Activated CD4-positive, alpha-beta T cell treated with anti-CD3 and anti-CD28 coated beads, Interleukin-2, Interleukin-6, amounts not matched to agents 100 ng/mL and 50 ng/mL, durations not matched to agents 16 hours and 8 hours (primary cell): Measurements from ENCODE around the gene CLNK.
A peak's percentile ranks its signal among the peaks of the same experiment; 100 is the strongest.
"Not testable (repeated sequence)": the region's sequence is repeated elsewhere in the genome, so short reads cannot be mapped to it uniquely, and the experiment has no call there.

ENCODE experiments used
- DNase-seq: peaks from one replicate; pipeline ENCODE4 v3.0.0-alpha.2; 2020

Gene CLNK

GRCh38 chr4:10574553-10574952, 110.0 kb downstream of the CLNK start:
- not testable (repeated sequence) for DNase-seq

DNA sequence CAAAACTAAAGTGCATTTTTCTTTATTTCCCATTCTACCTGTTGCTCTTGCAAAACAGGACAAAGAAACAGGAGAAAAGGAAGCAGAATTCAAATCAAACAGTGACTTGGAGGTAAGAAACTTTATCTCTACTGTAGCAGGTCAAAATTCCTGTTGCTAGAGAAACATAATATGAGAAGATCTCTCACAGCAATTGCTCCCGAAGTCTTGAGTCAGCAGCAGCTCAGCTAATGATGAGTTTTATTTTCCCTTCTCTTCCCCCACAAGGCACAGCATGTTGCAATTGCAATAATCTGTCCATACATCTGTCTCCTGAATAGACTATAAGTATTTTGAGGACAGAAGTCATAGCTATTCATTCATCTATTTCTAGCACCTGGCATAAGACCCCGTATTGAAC, 112.7 kb downstream of the CLNK start:
- no peak for DNase-seq

DNA sequence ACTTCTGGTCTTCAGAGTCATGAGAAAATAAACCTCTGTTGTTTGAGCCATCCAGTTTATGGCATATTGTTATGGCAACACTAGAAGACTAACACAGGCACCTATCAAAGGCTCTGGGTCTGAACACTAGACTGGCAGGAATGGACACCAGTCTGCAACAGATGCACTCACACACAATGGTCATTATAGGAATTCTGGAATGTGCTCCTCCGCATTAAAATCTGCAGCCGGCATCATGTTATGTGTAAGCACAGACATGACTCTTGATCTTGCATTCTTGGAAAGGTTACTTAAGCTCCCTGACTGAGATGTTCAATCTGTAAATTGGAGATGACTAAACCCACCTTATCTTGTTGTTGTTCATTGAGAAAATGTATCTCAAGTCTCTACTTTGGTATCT, 115.1 kb downstream of the CLNK start:
- no peak for DNase-seq

- DNase-seq = no peak
These were observed 116.8 kb downstream of the CLNK start for GRCh38 chr4:10567766-10568165.

- no peak for DNase-seq
These were observed 119.3 kb downstream of the CLNK start for GRCh38 chr4:10565166-10565780.

GRCh38 chr4:10554694-10555093, 129.9 kb downstream of the CLNK start:
- peak; percentile 60 for DNase-seq

DNA sequence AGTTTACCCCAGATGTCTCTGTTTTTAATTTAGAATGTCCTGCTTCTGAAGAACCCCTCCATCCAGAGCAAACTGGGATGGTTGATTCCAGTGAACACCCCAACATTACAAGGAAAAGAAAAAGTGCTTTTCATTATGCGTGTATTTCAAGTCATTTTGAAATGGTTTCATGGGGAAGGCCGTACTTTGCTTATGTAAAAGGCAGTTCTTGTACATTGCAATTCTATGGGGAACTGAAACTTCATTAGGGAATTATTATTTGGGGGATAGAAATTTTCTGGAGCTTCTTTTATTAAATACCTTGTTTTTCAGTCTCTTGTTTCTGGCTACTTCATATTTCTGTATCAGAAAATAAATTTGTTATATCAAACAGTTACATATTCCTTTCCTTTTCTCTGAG, 130.4 kb downstream of the CLNK start:
- no peak for DNase-seq

DNA sequence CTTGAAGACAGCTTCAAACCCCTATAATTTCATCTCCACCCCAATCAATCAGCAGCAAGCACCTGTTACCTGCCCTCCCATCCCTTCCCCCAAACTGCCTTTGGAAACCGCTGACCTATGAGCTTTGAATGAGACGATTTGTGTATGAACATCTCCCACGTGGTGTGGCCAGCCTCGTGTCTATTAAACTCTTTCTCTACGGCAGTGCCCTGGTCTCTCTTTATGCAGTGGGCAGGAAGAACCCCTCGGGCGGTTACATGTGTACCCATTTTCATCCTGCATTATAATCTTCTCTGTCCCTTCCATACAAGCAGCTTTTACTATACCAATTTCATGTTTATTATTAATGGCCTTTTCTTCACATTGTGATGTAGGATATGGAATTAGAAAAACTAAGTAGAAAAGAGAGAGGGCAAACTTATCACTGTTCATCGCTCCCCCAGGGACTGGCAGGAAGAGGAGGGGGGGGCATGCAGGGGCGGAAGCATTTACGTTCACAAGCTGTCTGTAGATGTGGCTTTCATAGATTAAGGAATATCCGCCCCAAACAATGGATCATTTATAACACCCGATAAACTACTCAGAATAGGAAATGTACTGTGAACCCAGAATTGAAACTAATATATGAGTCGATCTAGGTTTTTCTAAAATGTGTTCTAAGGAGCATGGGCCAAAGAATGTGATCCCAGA, 131.8 kb downstream of the CLNK start:
- no peak for DNase-seq

DNA sequence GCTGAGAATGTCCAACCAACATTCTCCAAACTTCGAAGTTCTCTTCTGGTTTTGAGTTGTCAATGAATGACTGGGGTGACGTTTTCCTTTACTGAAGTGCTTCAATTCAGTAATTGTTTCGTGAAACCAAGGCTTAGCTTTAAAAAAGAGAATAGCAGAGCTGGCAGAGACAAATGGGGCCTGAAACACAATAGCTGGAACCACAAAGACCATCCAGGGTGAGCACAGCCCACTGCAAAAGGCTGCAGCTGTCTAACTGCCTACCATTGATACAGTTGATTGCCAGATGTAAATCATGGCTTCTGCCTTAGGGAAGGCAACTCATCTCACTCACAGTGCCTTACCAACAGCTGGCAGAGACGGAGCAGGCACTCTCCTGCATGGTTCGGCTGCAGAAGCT, 148.7 kb downstream of the CLNK start:
- DNase-seq = no peak

- DNase-seq = no peak
These were observed 149.7 kb downstream of the CLNK start for GRCh38 chr4:10534820-10535219.

DNA sequence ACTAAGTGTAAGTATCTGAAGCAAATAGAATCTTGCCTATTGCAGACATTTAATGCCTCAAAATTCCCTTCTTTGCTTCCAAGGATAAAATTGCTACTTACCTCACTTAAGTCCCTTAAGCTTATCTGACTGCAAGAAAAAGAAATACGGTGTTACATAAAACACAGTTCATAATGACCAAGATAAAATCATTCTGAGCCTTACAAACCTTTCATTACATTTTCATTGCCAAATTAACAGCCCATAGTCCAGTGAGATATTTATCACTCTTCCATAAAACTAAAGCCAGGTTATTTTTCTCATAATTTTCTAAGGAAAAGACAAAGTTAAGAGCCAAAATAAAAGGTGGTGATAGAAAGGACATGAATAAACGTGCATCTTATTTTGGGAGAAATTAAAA, 152.4 kb downstream of the CLNK start:
- DNase-seq = no peak

DNA sequence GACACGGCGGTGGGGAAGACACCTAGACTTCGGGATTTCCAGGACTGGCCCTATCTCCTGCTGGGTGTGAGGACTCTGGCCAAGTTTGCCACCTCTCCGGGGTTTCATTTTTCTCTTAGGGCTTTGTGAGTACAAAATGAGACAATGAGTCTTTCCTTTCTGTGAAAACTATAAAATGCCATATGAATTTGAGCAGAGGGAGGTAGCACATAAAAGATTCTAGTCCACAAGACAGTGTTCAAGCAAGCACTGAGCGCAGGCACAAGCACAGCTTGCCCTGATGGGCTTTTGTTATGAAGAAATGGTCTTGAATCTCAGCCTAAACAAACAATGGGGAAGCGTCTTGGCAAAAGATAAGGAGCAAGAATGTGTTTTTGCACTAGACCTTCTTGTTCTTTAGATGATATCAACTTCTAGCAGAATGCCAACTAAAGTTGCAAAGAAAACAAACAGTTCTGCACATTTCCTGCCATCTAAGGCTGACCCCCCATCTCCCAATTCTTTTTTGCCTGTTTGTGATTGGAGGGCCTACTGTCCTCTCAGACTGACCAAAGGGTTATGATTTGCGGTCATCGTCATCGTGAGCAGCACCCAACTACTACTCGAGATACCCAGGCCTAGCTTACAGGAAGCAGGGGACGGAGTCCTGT, 154.3 kb downstream of the CLNK start:
- DNase-seq = no peak

GRCh38 chr4:10529291-10530136, 155.1 kb downstream of the CLNK start:
- DNase-seq = no peak

DNA sequence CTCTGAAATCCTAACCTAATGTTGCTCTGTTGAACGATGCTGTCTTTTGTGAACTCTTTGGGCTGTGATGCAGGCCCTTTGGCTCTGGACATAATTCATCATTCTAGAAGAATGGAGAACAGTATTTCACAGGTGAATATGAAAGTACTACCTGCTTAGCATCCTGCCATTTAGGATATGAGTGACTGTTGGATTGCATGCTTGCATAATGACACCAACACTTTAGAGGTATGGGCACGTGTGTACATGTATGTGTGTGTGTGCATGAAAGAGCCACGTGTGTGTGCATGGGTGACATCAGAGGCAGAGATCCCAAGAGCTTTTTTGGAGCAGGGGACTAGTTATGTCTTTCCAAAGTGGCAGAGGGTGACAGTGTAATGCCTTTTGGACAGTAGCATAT, 157.1 kb downstream of the CLNK start:
- no peak for DNase-seq

DNA sequence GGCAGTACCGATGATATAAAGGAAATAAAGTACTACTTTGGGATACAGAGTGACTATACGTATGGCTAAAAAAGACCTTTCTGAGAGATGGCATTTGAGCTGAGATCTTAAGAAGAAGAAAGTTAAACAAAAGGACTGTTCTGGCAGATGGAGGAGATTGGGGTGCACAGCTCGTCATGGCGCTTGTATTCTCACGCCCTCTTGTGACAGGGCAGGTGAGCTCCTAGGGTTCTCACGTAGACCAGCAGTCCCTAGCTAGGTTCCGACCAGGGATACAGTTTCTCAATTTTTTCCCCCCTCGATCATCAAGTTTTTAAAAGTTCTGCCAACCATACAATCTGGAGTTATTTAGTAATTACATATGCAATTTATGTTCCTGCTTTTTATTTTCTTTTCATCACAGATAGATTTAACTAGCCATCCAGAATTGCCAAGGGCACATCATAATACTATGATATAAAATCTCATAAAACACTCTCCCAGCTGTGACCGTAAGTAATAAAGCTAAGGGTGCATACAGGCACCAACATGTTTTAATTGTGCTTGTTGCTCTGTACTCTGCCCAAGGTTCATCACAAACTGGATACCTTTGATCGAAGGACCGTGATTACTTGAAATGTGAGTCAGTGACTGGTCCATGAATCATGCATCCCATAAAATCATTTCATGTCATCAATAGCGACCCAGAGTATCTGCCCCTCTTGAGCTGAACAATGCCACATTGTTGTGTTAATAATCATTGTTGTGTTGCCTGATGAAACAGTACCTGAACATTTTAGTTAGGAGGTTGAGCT, 157.9 kb downstream of the CLNK start:
- DNase-seq = no peak

- no peak for DNase-seq
These were observed 160.3 kb downstream of the CLNK start for GRCh38 chr4:10524196-10524833.

GRCh38 chr4:10521424-10521823, 163.1 kb downstream of the CLNK start:
- DNase-seq = no peak

DNA sequence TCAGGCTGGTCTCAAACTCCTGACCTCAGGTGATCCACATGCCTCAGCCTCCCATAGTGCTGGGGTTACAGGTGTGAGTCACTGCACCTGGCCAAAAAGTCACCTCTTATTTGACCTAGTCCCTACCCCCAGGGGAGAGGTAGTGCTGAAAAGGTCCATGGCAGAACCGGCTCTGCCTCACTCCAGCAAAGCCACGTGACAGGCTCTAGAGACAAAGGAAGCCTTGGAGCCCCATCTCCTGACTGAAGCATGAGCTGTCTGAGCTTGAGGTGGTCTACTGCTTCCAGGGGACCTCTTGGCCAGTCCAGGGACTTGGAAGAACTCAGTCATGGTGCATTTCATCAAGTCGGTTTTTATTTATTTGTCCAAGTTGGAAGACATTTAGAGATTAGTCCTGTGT, 174.8 kb downstream of the CLNK start:
- no peak for DNase-seq

DNA sequence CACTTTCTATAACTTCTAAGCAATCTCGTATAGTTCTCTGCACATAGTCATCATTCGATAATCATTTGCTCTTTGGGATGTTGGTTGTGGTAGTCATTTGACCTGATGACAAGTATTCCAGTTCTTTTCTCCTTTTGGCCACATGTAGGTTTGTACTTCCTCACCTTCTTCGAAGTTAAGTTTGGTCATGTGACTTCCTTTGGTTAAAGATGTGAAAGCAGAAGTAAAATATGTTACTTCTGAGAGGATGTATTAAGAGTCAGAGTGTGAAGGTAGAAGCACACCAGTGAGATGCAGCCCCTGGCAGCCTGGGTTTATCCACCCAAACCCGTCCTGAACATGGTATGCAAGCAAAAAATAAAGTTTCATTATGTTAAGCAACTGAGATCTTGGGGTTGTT, 178.5 kb downstream of the CLNK start:
- no peak for DNase-seq

DNA sequence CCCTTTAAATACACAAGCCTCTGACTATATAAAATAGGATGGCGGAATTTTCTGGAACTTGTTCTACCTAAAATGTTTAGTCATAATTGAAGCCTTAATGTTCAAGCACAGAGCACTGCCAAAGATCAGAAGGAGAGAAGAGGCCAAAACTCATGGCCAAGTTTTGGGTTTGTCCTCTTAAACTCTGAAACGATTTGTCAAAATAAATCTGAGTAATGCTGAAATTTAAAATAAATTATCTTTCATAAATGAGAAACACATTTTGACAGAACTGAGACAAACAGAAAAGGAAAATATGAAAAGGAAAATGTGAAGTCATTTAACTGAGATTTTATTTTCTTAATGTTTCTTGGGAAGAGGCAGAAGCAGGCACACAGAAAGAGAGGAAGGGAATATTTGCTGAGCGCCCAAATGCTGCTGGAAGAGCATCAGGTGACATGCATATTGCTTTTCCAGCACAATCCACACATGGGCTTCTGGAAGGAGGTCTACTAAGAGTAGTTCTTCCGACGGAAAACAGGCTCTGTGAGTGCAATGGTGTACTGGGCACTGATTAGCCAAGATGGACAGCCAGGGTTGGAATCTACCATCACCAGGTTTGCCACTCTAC, 179.9 kb downstream of the CLNK start:
- DNase-seq = no peak

- no peak for DNase-seq
These were observed 181.9 kb downstream of the CLNK start for GRCh38 chr4:10502717-10503116.

GRCh38 chr4:10500776-10501175, 183.8 kb downstream of the CLNK start:
- no peak for DNase-seq
